Mammary epithelial cell (primary cell): Measurements from ENCODE around the gene CHST1.

ENCODE experiments used
- EZH2 ChIP-seq: IDR thresholded peaks from 2 replicates; pipeline ENCODE4 v1.6.1; 2012; ENCODE audit warnings: low read length, inconsistent platforms, borderline replicate concordance
- TF ChIP-seq, protein P1 (sequence below), 2 donors: IDR thresholded peaks in 1 of 2; conservative IDR thresholded peaks in 1 of 2; 2 replicates each; pipeline ENCODE4 v1.5.1; 2011 to 2012; ENCODE audit warnings: inconsistent platforms in 2 of 2, low read length in 2 of 2, mild to moderate bottlenecking in 2 of 2, control low read depth in 1 of 2, low read depth in 1 of 2; ENCODE audit not compliant: insufficient read depth in 1 of 2; ENCODE audit errors: extremely low read depth in 1 of 2

DNA sequence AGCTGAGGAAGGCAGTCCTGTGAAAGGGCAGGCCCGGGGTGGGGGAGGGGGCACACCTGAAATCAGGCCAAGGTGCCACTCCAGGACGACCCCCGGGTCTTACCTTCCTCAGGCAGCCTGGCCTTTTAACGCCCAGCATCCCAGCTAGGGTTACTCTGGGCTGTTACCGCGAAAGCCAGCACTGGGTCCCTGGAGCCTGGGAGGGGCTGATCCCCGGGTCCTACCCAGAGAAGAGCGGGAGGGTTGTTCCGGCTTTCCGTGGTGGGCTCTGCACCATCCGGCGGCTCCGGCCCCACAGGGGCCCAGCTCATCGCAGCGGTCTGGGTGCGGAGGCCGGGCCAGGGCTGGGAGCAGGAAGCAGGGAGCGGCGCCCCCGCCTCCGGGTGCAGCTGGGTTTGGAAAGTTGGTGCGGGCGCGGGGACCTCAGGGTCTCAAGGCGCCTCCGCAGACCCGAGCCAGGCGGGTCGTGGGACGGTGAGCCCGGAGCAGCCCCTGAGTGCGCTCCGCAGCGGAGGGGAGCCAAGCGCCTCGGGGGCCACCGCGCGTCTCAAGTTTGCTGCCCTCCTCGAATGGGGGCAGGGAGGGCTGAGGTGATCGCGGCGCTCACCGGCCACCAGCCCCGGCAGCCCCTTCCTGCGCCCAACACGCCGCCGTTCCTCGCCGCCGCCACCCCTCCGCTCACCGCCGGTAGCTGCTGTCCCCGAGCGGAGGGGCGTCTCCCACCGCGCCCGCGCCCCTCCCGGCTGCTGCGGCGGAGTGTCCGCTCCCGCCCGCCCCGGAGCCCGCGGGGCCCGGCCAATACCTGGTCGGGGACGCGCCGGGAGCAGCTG, 831 bp downstream of the CHST1 start:
- peak; percentile 10 for TF ChIP-seq EZH2
- TF ChIP-seq, protein P1, sequence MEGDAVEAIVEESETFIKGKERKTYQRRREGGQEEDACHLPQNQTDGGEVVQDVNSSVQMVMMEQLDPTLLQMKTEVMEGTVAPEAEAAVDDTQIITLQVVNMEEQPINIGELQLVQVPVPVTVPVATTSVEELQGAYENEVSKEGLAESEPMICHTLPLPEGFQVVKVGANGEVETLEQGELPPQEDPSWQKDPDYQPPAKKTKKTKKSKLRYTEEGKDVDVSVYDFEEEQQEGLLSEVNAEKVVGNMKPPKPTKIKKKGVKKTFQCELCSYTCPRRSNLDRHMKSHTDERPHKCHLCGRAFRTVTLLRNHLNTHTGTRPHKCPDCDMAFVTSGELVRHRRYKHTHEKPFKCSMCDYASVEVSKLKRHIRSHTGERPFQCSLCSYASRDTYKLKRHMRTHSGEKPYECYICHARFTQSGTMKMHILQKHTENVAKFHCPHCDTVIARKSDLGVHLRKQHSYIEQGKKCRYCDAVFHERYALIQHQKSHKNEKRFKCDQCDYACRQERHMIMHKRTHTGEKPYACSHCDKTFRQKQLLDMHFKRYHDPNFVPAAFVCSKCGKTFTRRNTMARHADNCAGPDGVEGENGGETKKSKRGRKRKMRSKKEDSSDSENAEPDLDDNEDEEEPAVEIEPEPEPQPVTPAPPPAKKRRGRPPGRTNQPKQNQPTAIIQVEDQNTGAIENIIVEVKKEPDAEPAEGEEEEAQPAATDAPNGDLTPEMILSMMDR (conservative IDR thresholded peaks at IDR 0.05 in 1 of 2, IDR thresholded peaks at IDR 0.05 in 1 of 2; ENCODE audit: extremely low read depth in 1 of 2, insufficient read depth in 1 of 2, low read depth in 1 of 2, low read length in 2 of 2) = no peak
